HK-2 (cell line): ENCODE data around the gene PLEKHA7.
A peak's percentile ranks its signal among the peaks of the same experiment; 100 is the strongest.

Source experiments
- DNase-seq: peaks from one replicate; pipeline ENCODE4 v3.0.0-alpha.2; 2018; ENCODE audit not compliant: unreplicated experiment

The PLEKHA7 gene

GRCh38 chr11:16738193-16738946 is 275.8 kb downstream of the PLEKHA7 start, which contains the start of gene C11orf58:
TSS of gene C11orf58 (plus strand) at chr11:16738647. CDS start at chr11:16738779, 132 bp downstream.
- DNase-seq = peak; percentile 90

GRCh38 chr11:16737818-16738192 is 276.4 kb downstream of the PLEKHA7 start:
- DNase-seq = no peak
